Activated T-cell treated with anti-CD3 and anti-CD28 coated beads for 4 hours (primary cell): Measurements from ENCODE around the gene CD59.

Experiments
- DNase-seq: peaks from one replicate; pipeline ENCODE4 v3.0.0-alpha.2; 2020

The CD59 gene, protein sequence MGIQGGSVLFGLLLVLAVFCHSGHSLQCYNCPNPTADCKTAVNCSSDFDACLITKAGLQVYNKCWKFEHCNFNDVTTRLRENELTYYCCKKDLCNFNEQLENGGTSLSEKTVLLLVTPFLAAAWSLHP

DNA sequence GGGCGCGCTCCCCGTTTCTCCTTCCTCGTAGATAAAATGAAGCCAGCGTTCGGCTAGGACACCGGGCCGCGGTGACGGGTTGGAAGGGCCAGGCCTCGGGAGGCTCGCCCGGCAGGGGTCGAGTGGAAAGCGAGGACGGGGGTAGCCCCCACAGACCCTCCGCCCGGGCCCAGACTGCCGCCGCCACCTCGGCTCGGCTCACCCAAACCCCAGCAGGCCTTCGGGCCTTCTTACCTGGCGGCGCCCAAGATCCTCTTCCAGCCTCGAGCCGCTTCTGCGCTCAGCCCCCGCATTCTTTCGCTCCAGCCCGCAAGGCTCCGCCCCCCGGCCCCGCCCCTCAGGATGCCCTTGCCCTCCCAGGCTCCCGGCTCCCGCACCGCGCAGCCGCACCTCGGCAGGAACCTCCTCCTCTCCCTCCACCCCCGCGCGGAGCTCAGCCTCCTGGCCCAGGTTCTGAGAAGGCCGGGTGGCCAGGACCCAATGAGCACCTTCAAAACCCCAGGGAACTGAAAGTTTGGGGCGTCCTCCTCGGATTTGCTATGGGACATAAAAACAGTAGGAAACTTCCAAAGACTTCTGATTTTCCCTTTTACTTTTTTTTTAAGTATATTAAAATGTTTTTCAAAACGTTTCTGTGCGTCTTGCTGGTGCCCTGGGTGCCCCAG, at the start of gene CD59:
TSS of gene CD59 (minus strand) at position 276 of the 665 bp plus-strand sequence. CDS start 13,978 bp downstream, outside the sequence.
- DNase-seq = peak; percentile 94

DNA sequence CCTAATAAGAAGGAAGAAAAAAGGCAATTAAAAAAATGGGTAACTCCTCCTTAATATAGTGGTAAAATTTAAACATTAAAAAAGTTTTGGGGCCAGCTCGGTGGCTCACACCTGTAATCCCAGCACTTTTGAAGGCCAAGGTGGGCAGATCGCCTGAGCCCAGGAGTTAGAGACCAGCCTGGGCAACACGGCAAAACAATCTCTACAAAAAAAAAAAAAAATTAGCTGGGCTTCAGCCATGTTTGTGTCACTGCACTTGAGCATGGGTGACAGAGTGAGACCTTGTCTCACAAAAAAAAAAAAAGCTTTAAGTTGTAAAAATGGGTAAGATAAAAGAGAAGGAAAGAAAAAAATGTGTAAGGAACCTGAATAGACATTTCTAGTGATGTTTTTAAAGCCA, 49.4 kb upstream of the CD59 start:
- DNase-seq = no peak

DNA sequence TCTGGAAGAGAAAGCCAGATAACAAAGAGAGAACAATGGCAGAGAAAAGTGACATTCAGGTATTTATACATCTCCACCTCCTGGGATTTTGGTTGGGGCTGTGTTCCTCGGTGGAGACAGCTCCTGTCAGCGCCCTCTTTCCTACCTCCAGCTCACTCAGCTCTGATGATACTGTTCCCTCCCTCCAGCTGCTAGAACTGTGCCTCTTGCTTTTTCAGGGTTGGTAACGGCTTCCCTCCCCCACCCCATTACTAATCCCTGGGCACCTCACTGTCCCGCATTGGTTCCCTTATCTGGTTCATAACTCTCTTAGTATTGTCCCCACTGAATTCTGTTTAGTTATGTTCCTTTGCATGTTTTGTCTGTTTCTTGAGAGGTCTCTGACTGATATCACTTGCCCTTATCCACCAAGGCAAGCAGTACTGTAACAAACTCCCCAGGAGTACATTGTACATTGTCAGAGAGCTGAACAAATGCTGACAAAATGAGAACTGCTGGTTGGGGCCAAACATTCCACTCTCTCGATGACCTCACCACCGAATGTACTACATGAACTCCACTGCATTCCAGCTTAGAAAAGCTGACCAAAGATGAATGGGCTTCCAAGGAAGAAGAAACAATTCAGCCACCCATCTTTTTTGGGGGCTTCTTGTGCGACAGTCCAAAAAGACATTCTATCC, 43.8 kb upstream of the CD59 start:
- no peak for DNase-seq

DNA sequence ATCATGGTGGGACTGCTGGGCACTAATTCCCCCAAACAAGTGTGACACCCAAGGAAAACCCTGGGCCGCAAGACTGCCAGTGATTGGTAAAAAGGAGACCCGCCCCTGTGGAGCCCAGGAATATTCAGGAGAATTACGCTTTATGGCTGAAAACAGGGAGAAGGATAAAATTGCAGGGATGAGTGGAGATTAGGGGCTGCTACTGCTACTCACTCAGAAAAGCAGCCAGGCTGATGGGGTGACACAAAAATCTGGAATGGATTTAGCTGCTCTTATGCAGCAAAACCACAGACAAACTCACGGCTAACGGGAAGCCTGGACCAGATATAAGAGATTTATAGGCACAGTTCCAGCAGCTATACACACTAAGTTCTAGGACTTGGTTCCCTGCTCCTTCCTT, 42.5 kb upstream of the CD59 start:
- DNase-seq = no peak

DNA sequence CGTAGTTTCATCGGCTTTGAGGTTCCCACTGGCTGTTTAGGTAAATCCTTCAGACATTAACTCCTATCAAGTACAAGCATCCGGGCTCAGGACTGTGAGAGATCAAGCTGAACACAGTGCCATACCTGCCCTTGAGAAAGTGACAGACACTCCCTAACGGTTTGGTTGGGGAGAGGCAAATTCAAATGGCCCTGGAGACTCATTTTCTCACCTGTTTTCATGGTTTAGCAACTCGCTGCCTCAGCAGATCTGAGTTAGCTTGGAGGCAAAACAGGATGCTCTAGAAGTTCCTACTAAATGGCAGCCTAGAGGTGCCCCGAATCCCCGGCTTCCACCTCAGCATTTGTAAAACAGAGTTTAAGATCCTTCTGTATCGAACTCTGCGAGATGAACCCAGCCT, 41.7 kb upstream of the CD59 start:
- DNase-seq = no peak

DNA sequence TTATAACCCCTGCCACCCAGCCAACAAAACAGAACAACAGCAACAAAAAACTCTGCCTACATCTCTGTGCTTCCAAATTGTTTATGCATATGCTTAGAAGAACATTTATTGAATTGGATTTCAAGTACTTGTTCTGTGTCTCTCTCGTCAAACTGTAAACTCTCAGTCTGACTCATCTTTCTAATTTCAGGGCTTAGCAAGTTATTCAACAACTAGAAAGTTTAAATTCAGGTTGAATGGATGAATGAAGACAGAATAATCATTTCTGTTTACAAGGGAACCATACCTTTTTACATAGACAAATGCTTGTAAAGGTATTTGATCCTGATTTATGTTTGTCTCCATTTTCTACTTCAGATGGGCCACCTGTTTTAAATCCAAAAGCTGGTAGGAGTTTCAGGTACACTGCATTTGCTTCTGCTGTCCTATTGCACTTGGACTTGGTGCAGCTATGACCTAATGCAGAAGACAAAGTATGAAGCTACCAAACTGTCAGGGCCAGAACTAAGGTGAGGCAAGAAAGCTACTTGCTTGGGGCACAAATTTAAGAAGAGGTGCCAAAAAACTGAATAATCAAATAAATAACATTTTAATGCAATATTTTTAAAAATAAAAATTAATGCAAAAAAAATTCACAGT, 39.7 kb upstream of the CD59 start:
- no peak for DNase-seq

DNA sequence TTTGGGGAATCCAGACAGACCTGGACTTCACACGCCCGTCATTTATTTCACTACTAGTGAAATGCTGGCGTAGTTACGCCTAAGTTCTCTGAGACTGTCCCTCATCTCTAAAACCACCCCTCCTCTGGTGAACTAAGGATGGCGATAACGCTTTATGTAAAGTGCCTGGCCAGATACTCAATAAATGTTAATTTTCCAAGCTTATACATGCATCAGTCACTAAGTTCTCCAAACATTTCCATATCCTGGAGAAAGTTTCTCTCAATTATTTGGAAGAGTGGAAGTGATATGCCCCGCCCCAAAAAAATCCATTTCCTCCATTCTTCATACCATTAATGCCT, 39.2 kb upstream of the CD59 start:
- no peak for DNase-seq

DNA sequence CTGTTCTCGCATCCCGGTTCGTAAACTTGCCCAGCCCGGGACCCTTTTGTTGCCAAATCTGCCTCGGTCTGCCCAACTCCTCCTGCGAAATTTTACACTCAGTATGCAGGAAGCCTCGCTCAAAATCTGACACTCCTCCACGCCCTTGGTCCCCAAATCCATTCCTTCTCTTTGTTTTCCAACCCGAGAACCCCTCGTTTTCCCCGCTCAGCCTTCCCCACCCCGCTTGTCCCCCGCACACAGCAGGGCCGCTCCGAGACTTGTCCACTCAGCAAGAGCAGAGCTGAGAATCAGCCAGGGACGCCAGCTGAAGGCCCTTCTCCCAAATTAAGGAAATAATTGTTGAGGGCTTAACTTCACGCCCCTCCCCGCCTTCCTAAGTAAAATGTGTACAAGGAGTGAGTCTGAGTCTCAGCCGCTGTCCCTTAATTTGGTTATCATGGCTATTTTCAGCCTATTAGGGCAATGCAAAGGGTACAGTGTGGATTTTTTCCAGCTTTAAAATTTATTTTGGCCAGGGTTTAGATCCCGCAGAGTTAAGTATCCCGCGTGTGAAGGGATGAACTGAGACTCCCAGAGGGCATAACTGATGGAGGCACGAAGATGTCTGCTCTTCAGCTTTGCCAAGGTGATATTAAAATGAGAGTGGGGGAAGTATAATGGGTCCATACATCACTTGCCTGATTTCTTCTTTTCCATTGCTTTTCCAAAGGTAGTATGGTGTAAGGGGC, 38.7 kb upstream of the CD59 start:
- no peak for DNase-seq

DNA sequence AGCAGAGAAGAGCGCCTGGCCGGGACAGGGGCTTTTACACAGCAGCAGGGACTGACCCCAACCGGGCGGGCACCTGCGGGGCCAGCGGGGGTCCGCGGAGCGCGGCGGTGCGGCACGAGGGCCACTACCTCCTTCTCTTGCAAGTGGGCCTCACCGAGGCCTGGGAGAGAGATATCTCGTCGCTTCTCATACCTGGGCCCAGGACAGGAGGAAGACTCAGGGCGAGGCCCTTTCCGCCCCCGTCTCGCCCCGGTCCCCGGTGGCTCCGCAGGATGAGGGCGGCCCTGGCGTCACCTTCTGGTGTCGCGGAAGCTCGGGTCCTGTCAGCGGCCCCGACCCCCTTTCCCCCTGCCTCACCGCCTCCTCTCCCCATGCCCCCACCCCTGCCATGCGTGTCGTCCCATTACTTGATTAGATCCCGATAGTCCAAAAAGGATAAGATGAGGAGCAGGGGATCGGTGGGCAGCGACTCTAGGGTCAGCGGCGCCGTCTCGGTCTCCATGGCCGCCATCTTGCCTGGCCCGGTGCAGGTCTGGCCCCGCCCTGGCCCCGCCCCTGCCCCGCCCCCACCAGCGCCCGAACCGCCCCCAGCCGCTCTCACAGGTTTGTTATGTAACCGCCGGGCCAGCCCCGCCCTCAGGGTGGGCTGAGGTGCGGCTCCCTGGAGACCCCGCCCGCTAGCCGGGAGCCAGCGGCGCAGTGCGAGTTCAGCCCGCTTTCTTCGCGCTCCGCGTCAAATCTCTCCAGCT, 37.9 kb upstream of the CD59 start, which contains the start of gene FBXO3:
TSS of gene FBXO3 (minus strand) at position 534 of the 749 bp plus-strand sequence. CDS start at position 511, 23 bp downstream.
- peak; percentile 82 for DNase-seq

DNA sequence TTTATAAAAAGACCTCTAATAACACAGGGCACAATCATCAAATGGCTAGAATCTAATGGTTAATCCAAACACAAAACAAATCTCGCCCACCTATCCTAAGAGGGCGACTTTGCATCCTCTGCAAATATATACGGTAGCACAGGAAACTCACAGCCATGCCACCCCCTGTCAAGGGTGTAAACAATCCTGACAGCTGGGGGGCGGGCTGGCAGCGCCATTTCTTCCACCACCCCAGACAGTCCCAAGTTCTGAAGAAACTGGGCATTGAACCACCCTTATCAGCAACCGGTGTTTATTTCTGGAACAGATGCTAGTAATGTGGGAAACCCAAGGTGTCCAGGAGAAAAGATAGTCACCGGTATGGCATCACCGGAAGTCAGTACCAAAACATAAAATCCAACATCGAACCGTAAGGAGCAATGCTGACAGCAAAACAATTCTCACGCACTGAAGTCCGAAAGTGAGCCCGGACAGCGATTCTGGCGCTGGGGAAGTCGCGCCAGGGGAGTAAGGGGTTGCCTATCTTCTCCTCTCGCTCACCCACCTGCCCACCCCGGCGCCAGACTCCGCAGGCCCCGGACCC, 37.3 kb upstream of the CD59 start:
- peak; percentile 7 for DNase-seq

DNA sequence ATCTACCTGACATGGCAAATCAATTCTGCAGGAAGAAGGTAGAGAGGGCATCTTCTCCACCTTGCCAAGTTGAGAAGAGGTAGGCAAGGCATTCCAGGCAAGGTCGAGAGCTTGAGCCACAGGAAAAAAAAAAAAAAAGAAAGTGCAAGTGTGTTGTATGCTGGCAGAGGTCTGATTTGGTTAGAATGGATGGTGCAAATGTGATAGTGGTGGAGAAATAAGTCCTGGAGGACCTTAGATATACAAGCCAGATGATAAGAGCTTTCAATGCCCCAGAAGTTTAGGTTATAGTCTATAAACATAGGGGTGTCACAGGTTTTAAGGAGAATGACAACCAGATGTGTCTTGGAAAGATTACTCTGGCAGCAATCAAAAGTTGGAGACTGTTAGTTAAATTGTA, 36.6 kb upstream of the CD59 start:
- DNase-seq = no peak

DNA sequence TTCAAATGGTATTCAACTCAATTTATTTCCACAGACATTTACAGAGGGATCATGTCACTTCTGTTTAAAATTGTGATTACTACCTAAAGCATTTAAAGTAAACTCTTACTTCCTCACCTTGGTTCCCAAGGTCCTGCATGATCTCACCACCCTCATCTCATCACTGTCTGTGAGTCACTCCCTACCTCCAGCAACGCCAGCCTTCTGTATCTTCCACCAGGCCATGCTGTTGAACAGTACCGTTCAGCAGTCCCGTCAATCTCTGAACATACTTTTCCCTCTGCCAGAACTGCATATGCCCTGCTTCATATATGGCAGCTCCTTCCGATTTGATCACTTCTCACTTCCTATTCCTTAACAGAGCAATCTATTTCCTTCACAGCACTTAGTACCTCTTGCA, 36.1 kb upstream of the CD59 start:
- no peak for DNase-seq

DNA sequence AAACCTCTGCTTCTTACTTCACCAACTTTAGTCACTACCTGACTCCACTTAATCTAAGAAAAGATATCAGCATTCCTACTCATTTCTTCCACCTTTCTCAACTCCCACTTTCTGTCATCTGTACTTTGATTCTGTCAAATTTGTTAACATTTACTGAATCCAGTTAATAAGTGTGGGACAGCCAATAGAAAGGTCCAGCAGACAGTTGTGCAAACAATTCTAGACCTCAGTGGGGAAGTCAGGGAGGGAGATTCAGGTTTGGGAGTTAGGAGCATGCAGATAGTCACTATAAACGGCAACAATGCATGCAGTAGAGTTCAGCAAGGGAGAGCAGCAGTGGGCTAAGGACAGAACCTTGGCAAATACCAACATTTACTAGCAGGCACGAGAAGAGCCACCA, 34.0 kb upstream of the CD59 start:
- DNase-seq = no peak

DNA sequence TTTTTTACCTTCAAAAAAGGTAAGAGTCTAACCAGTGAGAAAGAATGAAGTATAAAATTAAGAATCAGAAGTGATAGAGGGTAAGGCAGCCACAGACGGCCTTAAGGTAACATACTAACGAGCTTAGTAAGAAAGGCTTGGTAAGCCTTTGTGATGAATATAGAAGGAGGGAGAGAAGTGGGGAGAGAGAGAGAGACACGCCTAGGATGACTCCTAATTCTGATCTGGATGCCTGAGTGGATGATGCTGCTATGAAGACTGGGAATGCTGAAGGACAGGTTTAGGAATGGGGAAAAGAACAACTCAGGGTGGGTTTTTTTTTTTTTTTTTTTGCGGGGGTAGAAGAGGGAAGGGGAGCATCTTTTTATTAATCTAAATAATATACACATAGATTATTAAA, 33.3 kb upstream of the CD59 start:
- DNase-seq = no peak

DNA sequence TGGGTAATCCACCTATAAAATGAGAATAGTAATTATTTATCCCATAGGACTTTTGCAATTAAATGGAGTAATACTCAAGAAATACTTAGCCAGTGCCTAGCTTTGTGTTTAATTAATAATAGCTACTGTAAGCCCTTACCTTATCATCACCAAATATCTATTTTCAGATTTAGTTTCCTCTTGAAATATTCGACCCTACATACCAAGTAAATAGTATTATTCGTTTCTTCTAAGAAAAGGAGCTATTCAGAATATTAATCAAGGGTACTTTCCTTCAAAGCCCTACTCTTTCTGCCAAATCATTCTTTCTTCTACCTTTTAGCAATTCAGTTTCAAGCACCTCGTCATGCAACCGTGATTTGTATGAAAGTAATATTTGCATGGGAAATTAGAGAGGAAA, 31.4 kb upstream of the CD59 start:
- no peak for DNase-seq

DNA sequence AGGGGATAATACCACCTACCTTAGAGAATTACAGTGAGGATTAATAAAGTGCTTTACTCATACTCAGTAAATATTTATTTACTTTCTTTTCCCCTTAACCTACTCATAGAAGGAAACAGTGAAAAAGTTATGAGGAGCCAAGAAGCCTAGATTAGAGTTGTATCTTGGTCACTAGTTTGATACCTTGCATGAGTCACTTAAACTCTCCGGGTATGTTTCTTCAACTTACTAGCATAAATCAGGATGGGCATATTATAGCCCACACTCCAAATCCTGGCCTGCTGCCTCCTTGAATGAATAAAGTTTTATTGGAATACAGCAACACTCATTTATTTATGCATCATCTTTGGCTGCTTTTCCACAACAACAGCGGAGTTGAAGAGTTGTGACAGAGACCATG, 29.9 kb upstream of the CD59 start:
- DNase-seq = no peak

DNA sequence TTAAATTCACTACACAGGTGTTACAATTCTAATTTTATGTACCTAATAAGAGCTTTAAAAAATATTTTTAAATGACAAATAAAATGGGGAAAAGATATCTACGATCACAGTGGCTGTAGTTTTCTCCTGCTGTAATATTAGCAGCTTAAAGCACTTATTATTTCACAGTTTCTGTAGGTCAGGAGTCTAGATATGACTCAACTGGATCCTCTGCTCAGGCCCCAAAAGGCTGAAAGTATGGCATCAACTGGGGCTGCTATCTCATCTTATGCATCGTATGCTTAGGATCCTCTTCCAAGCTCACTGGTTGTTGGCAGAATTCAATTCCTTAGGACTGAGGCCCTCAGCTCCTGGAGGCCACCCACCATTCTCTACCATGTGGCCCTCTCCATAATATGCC, 25.2 kb upstream of the CD59 start:
- DNase-seq = no peak

DNA sequence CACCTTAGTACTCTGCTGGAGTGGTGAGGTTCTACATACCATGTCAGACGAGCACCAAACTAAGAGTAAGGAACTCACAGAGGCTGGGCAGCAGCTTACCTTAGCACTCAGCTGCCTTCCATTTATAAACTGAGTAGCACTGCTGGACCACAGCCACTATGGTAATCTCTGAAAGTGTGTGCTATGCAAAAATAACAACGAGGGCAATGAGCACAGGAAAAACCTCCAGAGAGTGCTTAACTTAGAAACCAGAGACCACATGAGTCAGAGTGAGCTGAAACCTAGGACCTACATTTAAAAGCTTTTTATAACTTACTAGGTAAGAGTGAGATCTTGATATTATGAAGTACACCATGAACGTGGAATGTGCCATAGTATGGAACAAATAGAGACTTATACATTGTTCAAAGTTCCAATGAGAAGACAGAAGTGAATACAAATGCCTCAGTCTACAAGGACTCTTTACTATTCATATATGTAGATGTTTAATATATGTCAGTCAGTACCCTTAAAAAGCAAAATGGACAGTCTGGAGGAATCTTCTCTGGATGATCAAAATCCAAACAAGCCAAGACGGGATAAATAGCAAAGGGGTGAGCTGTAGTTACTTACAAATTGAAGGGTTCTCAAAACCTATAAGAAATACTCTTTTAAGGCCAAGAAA, 17.2 kb upstream of the CD59 start:
- no peak for DNase-seq

DNA sequence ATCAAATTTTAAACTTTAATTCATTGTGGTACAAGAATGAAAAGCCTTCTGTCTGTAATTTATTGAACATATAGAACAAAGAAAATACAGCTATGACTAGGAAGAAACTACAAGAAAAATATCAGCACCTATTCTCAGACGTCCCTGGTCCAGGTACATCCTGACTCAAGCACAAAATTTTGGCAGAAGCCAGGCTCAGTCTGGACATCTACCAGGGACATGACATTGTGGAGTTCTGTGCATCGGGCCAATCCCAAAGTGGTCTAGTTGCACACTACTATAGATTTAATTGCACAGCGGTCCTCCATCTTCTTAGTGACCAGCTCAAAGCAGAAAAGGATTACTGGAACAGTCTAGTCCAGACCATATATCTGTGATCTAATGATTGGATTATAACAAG, 15.7 kb upstream of the CD59 start:
- no peak for DNase-seq

DNA sequence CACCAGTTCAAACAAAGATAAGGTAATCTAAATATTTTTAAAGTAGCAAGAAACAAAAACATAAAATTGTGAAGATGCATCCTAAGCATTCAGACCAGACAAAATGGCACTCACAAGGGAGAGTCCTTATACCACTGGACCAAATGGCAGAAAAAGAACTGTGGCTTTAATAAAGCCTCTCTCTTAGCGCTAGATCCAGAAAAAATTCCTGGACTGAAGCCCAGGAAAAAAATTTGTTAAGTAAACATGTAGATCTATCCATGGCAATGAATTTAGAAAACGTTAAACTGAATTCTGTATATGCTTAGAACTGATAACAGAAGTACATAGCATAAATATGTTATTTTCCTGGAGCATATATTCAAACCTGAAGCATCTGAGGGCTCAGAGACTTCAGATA, 11.8 kb upstream of the CD59 start:
- no peak for DNase-seq

DNA sequence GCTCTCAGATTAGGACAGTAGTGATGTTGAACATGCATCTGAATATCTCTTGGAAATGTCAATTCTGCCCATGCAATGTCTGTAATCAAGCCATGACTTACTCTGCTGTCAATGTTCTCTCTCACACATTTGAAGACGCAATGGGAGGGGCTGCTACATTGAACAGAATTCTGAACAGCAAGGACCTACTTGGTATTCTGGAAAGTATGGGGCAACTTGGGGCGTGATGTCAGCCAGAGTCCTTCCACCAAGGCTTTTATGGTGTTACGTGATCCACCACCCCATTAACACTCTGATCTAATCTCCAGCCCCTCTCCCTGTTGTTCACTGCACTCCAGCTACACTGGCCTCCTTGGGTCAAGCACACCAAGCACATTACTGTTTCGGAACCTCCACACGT, 7.1 kb upstream of the CD59 start:
- no peak for DNase-seq
